DND-41 (cell line): ENCODE measurements around the gene STK32B.
"Not testable (repeated sequence)": the region's sequence is repeated elsewhere in the genome, so short reads cannot be mapped to it uniquely, and the experiment has no call there.

Experiments used
- ATAC-seq: fragments of 200-7000 bp; cut with Tn5 transposase; 3 replicates; pipeline ENCODE4 v1.9.1; 2021; ENCODE audit warnings: low read depth; ENCODE audit not compliant: insufficient read depth
- DNase-seq: peaks from one replicate; pipeline ENCODE4 v3.0.0-alpha.2; 2020
- H2AFZ ChIP-seq: 2 replicates; pipeline ENCODE4 v1.6.0; 2012; ENCODE audit warnings: low read depth, low read length
- H3K27ac ChIP-seq: 2 replicates; pipeline ENCODE4 v1.5.1; 2012; ENCODE audit warnings: low read length, inconsistent platforms
- H3K27me3 ChIP-seq: fragments of 200-600 bp; sonication (generic); 2 replicates; pipeline ENCODE4 v1.6.0; 2012; ENCODE audit warnings: low read length, mild to moderate bottlenecking, inconsistent platforms; ENCODE audit not compliant: insufficient read depth, poor library complexity
- H3K36me3 ChIP-seq: 2 replicates; pipeline ENCODE4 v1.5.1; 2012; ENCODE audit warnings: low read length, inconsistent platforms; ENCODE audit not compliant: insufficient read depth
- H3K4me1 ChIP-seq: 2 replicates; pipeline ENCODE4 v1.5.1; 2012; ENCODE audit warnings: mild to moderate bottlenecking, low read length; ENCODE audit not compliant: insufficient read depth
- H3K4me2 ChIP-seq: 2 replicates; pipeline ENCODE4 v1.6.0; 2012; ENCODE audit warnings: mild to moderate bottlenecking, moderate library complexity, low read length, inconsistent platforms; ENCODE audit not compliant: insufficient read depth
- H3K4me3 ChIP-seq, 2 experiments: fragments of 200-600 bp in 1 of 2; shearing (Covaris generic) in 1 of 2; 2 replicates each; pipeline ENCODE4 v1.5.1; 2012 to 2016; ENCODE audit warnings: inconsistent platforms in 2 of 2, low read length in 2 of 2, mild to moderate bottlenecking in 2 of 2, low read depth in 1 of 2, moderate library complexity in 1 of 2
- H3K79me2 ChIP-seq: 2 replicates; pipeline ENCODE4 v1.6.0; 2012; ENCODE audit warnings: low read length, inconsistent platforms; ENCODE audit not compliant: insufficient read depth
- H3K9ac ChIP-seq: 2 replicates; pipeline ENCODE4 v1.6.0; 2012; ENCODE audit warnings: low read depth, mild to moderate bottlenecking, inconsistent platforms, low read length, moderate library complexity
- H3K9me3 ChIP-seq: 2 replicates; pipeline ENCODE4 v1.5.1; 2012; ENCODE audit warnings: low read length, moderate library complexity, mild to moderate bottlenecking, inconsistent platforms; ENCODE audit not compliant: insufficient read depth, severe bottlenecking
- H4K20me1 ChIP-seq: 2 replicates; pipeline ENCODE4 v1.6.0; 2012; ENCODE audit warnings: low read length; ENCODE audit not compliant: insufficient read depth
- EZH2 ChIP-seq: IDR thresholded peaks from 3 replicates; pipeline ENCODE4 v1.6.1; 2012; ENCODE audit warnings: borderline replicate concordance, low read depth, mild to moderate bottlenecking, moderate library complexity, low read length, inconsistent platforms; ENCODE audit not compliant: severe bottlenecking
- TF ChIP-seq, protein P1 (sequence below): IDR thresholded peaks from 2 replicates; pipeline ENCODE4 v1.5.1; 2012; ENCODE audit warnings: borderline replicate concordance, low read length, moderate library complexity, mild to moderate bottlenecking; ENCODE audit not compliant: poor library complexity, severe bottlenecking; ENCODE audit errors: extremely low read depth

The STK32B gene

DNA sequence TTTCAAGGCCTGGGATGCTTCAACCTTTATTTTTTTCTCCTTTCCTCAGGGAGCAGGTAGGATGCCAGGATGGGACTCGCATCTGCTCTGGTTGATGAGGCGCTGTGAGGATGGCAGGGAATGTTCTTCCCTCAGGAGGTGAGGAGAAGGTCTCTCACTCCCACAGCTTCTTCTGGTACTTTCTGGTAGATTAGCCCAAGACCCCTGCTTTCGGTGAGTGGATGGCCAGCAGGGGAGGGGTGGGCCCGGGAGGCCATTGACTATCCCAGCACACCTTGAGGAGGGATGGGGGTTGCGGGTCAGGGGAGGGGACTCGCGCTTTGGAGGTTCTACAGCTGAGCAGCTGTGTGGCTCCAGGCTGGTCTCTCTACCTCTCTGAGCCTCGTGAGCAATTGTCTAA, 46.8 kb upstream of the STK32B start:
- Histone ChIP-seq H2AFZ (no peak overlapping the region), H3K9me3 (no peaks in the 10 kb centered on the region), H3K79me2 (no peaks in the 10 kb centered on the region), H3K27ac (no peak overlapping the region), H3K27me3 (no peaks in the 10 kb centered on the region), H3K9ac (no peak overlapping the region), H3K36me3 (no peaks in the 10 kb centered on the region), H3K4me3 (no peak overlapping the region), H3K4me1 (no peaks in the 10 kb centered on the region), H4K20me1 (no peaks in the 10 kb centered on the region), H3K4me2 (no peak overlapping the region)
- no peak for DNase-seq
- no peak for ATAC-seq
- TF ChIP-seq EZH2 = no peak
- TF ChIP-seq, protein P1, sequence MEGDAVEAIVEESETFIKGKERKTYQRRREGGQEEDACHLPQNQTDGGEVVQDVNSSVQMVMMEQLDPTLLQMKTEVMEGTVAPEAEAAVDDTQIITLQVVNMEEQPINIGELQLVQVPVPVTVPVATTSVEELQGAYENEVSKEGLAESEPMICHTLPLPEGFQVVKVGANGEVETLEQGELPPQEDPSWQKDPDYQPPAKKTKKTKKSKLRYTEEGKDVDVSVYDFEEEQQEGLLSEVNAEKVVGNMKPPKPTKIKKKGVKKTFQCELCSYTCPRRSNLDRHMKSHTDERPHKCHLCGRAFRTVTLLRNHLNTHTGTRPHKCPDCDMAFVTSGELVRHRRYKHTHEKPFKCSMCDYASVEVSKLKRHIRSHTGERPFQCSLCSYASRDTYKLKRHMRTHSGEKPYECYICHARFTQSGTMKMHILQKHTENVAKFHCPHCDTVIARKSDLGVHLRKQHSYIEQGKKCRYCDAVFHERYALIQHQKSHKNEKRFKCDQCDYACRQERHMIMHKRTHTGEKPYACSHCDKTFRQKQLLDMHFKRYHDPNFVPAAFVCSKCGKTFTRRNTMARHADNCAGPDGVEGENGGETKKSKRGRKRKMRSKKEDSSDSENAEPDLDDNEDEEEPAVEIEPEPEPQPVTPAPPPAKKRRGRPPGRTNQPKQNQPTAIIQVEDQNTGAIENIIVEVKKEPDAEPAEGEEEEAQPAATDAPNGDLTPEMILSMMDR = no peak

- H2AFZ ChIP-seq, DNase-seq, H3K9me3 ChIP-seq, H3K36me3 ChIP-seq, ATAC-seq, H4K20me1 ChIP-seq, H3K9ac ChIP-seq, H3K4me2 ChIP-seq, H3K27me3 ChIP-seq, H3K4me1 ChIP-seq, H3K4me3 ChIP-seq, H3K27ac ChIP-seq, H3K79me2 ChIP-seq: not testable (repeated sequence)
These were observed 44.3 kb upstream of the STK32B start for GRCh38 chr4:5006932-5007331.

DNA sequence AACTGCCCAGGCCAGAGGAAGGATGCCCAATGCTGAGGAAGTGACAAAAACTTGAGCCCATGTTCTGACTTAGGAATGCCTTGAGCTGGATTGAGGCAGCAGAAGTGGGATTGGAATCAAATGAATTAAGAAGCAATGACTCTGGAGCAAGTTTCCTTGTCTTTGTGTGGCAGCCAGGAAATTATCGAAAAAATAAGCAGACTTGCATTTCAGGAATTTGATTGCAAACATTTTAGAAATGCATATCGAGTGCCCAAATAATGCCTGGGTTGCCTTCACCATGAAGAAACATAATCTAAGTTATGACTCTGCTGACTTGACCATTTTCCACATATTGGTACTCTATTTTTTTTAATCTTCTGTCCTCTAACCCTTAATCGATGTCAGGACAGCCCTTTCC, 41.5 kb upstream of the STK32B start:
- Histone ChIP-seq H3K79me2 (no peaks in the 10 kb centered on the region), H3K4me3 (no peak overlapping the region), H3K9ac (no peak overlapping the region), H3K36me3 (no peaks in the 10 kb centered on the region), H3K27me3 (no peaks in the 10 kb centered on the region), H3K27ac (no peak overlapping the region), H3K9me3 (no peaks in the 10 kb centered on the region), H3K4me1 (peaks cover 21% of the 10 kb centered on the region), H3K4me2 (no peak overlapping the region), H2AFZ (no peak overlapping the region), H4K20me1 (no peaks in the 10 kb centered on the region)
- no peak for TF ChIP-seq EZH2
- TF ChIP-seq, protein P1 = no peak
- ATAC-seq (no peak), DNase-seq (no peak)

GRCh38 chr4:5010984-5011383, 40.3 kb upstream of the STK32B start:
- H4K20me1 ChIP-seq = no peaks in the 10 kb centered on the region
- no peaks in the 10 kb centered on the region for H3K9me3 ChIP-seq
- no peak overlapping the region for H3K9ac ChIP-seq
- no peak overlapping the region for H3K4me3 ChIP-seq
- ATAC-seq (no peak), DNase-seq (no peak)
- H3K79me2 ChIP-seq = no peaks in the 10 kb centered on the region
- no peak overlapping the region for H2AFZ ChIP-seq
- H3K27ac ChIP-seq = no peak overlapping the region
- no peak for TF ChIP-seq EZH2
- TF ChIP-seq, protein P1 = no peak
- H3K4me1 ChIP-seq = peaks cover 27% of the 10 kb centered on the region
- H3K36me3 ChIP-seq = no peaks in the 10 kb centered on the region
- H3K27me3 ChIP-seq = no peaks in the 10 kb centered on the region
- H3K4me2 ChIP-seq = no peak overlapping the region
